Measurements from ENCODE around the gene TENM3.

The TENM3 gene

GRCh38 chr4:182216005-182216404, 27.2 kb upstream of the TENM3 start:
- DNase-seq (ENCODE audit: insufficient read length, low spot score), result no peak
- TF ChIP-seq CTCF (IDR thresholded peaks at IDR 0.05; ENCODE audit: insufficient read depth, missing control alignments), result no peak
- FAIRE-seq, result no peak

- no peak for TF ChIP-seq CTCF (IDR thresholded peaks at IDR 0.05; ENCODE audit: insufficient read depth, missing control alignments)
- no peak for FAIRE-seq
- no peak for DNase-seq (ENCODE audit: insufficient read length, low spot score)
These were observed 23.7 kb upstream of the TENM3 start for GRCh38 chr4:182219411-182220056.

- peak; percentile 51 for FAIRE-seq
- DNase-seq (ENCODE audit: insufficient read length, low spot score), result no peak
These were observed 21.2 kb upstream of the TENM3 start for GRCh38 chr4:182221987-182222386.

GRCh38 chr4:182222766-182223165, 20.4 kb upstream of the TENM3 start:
- no peak for TF ChIP-seq CTCF (IDR thresholded peaks at IDR 0.05; ENCODE audit: insufficient read depth, missing control alignments)
- DNase-seq (ENCODE audit: insufficient read length, low spot score), result no peak
- no peak for FAIRE-seq

More at GRCh38 chr4:182221987-182222386, 21.2 kb upstream of the TENM3 start:
- no peak for TF ChIP-seq CTCF (IDR thresholded peaks at IDR 0.05; ENCODE audit: insufficient read depth, missing control alignments)

GRCh38 chr4:182223708-182224107, 19.5 kb upstream of the TENM3 start:
- DNase-seq (ENCODE audit: insufficient read length, low spot score) (no peak), FAIRE-seq (no peak)
- no peak for TF ChIP-seq CTCF (IDR thresholded peaks at IDR 0.05; ENCODE audit: insufficient read depth, missing control alignments)

- no peak for DNase-seq (ENCODE audit: insufficient read length, low spot score)
- no peak for TF ChIP-seq CTCF (IDR thresholded peaks at IDR 0.05; ENCODE audit: insufficient read depth, missing control alignments)
- no peak for FAIRE-seq
These were observed 18.9 kb upstream of the TENM3 start for GRCh38 chr4:182224192-182224850.

GRCh38 chr4:182225257-182225852, 17.8 kb upstream of the TENM3 start:
- FAIRE-seq (no peak), DNase-seq (ENCODE audit: insufficient read length, low spot score) (no peak)
- TF ChIP-seq CTCF (IDR thresholded peaks at IDR 0.05; ENCODE audit: insufficient read depth, missing control alignments), result no peak

Measured in D721Med (cell line).